ENCODE data around the gene UNKL. TPM values are rescaled to one million over a fixed set of nuclear protein-coding genes. Genes with fewer than 3 reads are reported as not detected.

The UNKL gene
- total RNA-seq, 2 donors from 2014 or later: 22.1 to 42.8 TPM

DNA sequence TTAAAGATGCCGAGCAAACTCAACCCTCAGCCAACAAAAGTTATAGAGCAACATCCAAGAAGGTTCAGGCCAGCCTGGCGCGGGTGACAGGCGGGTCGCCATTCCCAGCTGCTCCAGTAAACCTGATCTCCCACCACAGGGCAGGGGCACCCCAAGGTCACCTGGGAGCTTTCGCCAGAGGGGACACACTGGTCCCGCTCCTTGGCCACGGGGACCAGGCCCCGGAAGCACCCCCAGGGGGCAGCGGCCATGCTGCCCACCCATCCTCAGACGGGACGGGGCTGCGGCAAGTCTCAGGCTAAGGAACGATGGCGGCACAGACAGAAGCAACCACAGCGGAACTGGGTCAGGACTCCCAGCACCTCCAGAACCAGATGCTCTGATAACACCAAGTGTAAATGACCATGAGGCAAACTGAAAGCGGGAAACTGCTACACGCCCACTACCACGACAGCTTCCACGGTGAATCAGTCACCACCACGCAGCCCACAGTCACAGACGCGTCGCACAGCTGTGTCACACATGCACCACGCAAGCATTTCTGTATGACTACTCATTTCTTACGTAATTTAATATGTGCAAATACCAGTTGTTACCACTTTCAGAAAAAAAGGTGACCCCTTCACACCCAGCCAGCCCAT is 44.0 kb upstream of the UNKL start:
- TF ChIP-seq, protein P1, sequence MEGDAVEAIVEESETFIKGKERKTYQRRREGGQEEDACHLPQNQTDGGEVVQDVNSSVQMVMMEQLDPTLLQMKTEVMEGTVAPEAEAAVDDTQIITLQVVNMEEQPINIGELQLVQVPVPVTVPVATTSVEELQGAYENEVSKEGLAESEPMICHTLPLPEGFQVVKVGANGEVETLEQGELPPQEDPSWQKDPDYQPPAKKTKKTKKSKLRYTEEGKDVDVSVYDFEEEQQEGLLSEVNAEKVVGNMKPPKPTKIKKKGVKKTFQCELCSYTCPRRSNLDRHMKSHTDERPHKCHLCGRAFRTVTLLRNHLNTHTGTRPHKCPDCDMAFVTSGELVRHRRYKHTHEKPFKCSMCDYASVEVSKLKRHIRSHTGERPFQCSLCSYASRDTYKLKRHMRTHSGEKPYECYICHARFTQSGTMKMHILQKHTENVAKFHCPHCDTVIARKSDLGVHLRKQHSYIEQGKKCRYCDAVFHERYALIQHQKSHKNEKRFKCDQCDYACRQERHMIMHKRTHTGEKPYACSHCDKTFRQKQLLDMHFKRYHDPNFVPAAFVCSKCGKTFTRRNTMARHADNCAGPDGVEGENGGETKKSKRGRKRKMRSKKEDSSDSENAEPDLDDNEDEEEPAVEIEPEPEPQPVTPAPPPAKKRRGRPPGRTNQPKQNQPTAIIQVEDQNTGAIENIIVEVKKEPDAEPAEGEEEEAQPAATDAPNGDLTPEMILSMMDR (IDR thresholded peaks at IDR 0.05): no peak
- Histone ChIP-seq H3K9me3 (no peaks in the 10 kb centered on the region), H3K27ac (no peak overlapping the region), H3K27me3 (replicated peaks; ENCODE audit: insufficient read depth) (no peaks in the 10 kb centered on the region), H3K4me1 (ENCODE audit: control insufficient read depth in 1 of 2, low read depth in 2 of 2) (no peaks in the 10 kb centered on the region), H3K36me3 (peaks cover 47% of the 10 kb centered on the region), H3K4me3 (no peak overlapping the region)
- DNase-seq (ENCODE audit: low spot score) (no peak), ATAC-seq (ENCODE audit: insufficient number of reproducible peaks, low FRiP score, low read depth) (no peak)

DNA sequence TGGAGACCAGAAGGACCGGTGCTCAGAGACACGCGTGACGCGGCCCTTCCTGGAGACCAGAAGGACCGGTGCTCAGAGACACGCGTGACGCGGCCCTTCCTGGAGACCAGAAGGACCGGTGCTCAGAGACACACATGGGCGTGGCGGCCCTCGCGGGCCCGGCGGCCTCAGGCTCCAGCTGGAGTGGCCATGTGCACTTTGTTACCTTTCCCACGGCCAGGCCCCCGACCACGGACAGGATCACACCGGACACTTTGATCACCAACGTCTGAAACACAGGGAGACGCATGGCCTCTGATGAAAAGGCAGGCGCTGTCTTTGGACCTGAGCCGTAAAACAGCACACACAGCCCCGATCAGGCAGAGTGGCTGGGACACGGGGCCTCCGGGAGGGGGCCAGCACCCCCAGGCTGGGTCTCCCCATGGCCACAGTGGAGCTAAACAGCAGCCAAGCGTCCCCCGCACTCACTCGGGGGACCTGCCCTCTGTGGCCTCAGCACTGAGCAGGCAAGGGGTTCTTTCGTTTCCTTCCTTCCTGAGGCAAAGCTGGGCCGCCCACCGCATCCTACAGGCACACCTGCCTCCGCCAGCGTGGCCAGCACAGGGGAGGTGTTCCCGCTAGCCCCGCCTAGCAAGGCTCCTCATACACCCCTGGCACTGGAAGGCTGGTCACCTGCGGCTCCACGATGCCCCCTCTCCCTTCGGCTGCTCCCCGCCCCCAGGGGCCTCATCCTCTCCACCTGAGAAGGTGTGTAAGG is 43.2 kb upstream of the UNKL start:
- no peaks in the 10 kb centered on the region for H3K9me3 ChIP-seq
- no peak overlapping the region for H3K27ac ChIP-seq
- ATAC-seq (ENCODE audit: insufficient number of reproducible peaks, low FRiP score, low read depth) (no peak), DNase-seq (ENCODE audit: low spot score) (no peak)
- H3K4me1 ChIP-seq (ENCODE audit: control insufficient read depth in 1 of 2, low read depth in 2 of 2): no peaks in the 10 kb centered on the region
- H3K27me3 ChIP-seq (replicated peaks; ENCODE audit: insufficient read depth): no peaks in the 10 kb centered on the region
- peaks cover 54% of the 10 kb centered on the region for H3K36me3 ChIP-seq
- no peak overlapping the region for H3K4me3 ChIP-seq
- TF ChIP-seq, protein P1 (IDR thresholded peaks at IDR 0.05): no peak

DNA sequence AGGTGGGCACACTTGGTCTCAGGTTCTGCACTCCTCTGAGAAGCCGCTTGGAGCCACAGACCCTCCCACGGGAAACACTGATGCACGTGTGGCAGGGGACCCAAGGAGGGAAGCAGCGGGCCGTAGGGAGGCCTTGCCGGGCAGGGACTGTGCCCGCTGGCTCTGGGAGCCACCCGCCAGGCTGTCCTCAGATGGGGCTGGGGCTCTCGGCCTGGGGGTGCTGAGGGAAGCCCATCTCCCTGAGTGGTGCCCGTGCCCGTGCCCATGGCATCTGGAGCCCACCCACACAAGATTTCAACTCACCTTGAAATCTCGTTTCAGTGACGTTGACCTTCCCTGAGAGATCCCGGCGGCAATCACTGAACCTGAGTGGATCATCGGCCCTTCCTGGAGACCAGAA is 42.4 kb upstream of the UNKL start:
- Histone ChIP-seq H3K27me3 (replicated peaks; ENCODE audit: insufficient read depth) (no peaks in the 10 kb centered on the region), H3K4me1 (ENCODE audit: control insufficient read depth in 1 of 2, low read depth in 2 of 2) (no peaks in the 10 kb centered on the region), H3K4me3 (no peak overlapping the region), H3K27ac (no peak overlapping the region), H3K9me3 (no peaks in the 10 kb centered on the region), H3K36me3 (peaks cover 60% of the 10 kb centered on the region)
- no peak for DNase-seq (ENCODE audit: low spot score)
- TF ChIP-seq, protein P1 (IDR thresholded peaks at IDR 0.05): no peak
- ATAC-seq (ENCODE audit: insufficient number of reproducible peaks, low FRiP score, low read depth): no peak

DNA sequence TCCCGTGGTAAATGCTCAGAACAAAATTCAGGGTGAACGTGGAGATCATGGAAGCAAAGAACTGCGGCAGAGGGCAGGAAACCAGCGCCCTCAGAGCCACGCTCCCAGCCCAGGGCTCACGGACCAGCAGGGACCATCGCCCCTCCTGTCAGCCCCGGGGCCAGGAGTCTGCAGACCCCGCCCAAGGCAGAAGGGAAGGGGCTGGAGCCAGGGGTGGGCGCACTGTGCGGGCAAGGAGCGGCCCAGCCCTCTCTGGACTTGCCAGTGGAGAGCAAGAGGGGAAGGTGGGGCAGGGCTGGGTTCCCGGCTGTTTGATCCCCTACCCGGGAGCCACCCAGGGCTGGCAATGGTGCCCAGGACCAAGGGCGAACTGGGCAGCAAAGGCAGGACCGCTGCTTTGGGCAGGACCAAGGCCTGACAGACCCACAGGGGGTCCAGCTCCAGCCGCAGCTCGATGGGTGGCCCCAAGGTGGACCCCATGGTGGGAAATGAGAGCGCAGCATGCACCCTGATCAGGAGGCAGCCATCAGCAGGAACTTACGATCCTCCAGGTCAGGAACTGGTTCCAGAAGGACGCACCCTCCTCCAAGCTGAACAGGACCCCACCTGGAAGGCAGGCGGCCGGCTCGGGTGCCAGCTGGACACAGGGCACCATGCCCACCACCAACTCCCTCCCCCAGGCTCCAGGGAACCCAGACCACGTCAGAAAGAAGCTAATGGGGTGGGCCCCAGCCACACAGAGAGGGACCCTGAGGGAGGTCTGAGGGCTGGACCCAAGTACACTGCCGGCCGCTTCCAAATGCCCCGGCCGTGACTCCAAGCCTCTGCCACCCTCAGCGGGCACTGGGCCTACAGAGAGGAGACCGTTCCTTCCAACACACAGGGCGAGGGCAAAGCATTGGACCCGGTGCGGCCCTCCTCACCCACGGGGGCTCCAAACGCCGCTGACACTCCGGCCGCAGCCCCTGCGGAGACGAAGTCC is 41.0 kb upstream of the UNKL start:
- H3K9me3 ChIP-seq: no peaks in the 10 kb centered on the region
- no peaks in the 10 kb centered on the region for H3K4me1 ChIP-seq (ENCODE audit: control insufficient read depth in 1 of 2, low read depth in 2 of 2)
- no peak overlapping the region for H3K4me3 ChIP-seq
- H3K27ac ChIP-seq: no peak overlapping the region
- DNase-seq (ENCODE audit: low spot score): no peak
- no peak for ATAC-seq (ENCODE audit: insufficient number of reproducible peaks, low FRiP score, low read depth)
- no peaks in the 10 kb centered on the region for H3K27me3 ChIP-seq (replicated peaks; ENCODE audit: insufficient read depth)
- TF ChIP-seq, protein P1 (IDR thresholded peaks at IDR 0.05): no peak
- H3K36me3 ChIP-seq: peaks cover 63% of the 10 kb centered on the region

DNA sequence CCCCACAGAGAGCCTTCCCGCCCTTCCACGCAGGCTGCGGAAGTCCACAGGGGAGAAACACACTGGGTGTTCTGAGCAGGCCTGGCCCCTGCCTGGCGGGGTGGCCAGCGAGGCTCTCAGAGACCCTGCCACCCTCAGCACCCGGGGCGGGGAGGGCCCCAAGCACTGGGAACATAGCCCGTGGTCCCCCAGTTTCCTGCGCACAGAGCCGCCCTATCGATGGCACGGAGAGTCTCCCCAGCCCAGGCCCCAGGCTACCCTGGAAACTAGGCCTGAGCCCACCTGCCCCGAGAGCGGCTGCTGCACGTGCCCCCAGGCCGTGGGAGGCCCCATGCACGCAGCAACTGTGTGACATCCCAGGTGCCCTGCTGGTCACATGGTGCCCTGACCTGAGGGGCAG is 40.1 kb upstream of the UNKL start:
- no peaks in the 10 kb centered on the region for H3K27me3 ChIP-seq (replicated peaks; ENCODE audit: insufficient read depth)
- no peak overlapping the region for H3K4me3 ChIP-seq
- TF ChIP-seq, protein P1 (IDR thresholded peaks at IDR 0.05): no peak
- DNase-seq (ENCODE audit: low spot score): no peak
- ATAC-seq (ENCODE audit: insufficient number of reproducible peaks, low FRiP score, low read depth): no peak
- peaks cover 63% of the 10 kb centered on the region for H3K36me3 ChIP-seq
- H3K4me1 ChIP-seq (ENCODE audit: control insufficient read depth in 1 of 2, low read depth in 2 of 2): no peaks in the 10 kb centered on the region
- no peaks in the 10 kb centered on the region for H3K9me3 ChIP-seq
- no peak overlapping the region for H3K27ac ChIP-seq

Data from thoracic aorta (tissue), 2 donors.